ENCODE results near the gene GPR18. TPM values are rescaled to one million over a fixed set of nuclear protein-coding genes. Genes with fewer than 3 reads are reported as not detected.

The GPR18 gene
- total RNA-seq, 1 experiment from 2014 or later, result not detected

GRCh38 chr13:99278200-99278599, 20.0 kb upstream of the GPR18 start:
- Histone ChIP-seq H3K4me3 (ENCODE audit: low read depth, low read length, poor library complexity, severe bottlenecking) (no peak overlapping the region), H3K27me3 (replicated peaks; ENCODE audit: insufficient read depth, low read depth, low read length, poor library complexity) (no peaks in the 10 kb centered on the region), H3K4me1 (ENCODE audit: insufficient read depth, low read length, poor library complexity, severe bottlenecking) (no peaks in the 10 kb centered on the region), H3K36me3 (ENCODE audit: insufficient read depth, low read length, poor library complexity, severe bottlenecking) (no peaks in the 10 kb centered on the region), H3K9me3 (ENCODE audit: low read depth, low read length, poor library complexity, severe bottlenecking) (no peaks in the 10 kb centered on the region), H3K27ac (ENCODE audit: low read depth, low read length, poor library complexity, severe bottlenecking) (no peak overlapping the region)
- no peak for TF ChIP-seq EZH2 (IDR thresholded peaks at IDR 0.05; ENCODE audit: borderline replicate concordance, low read depth, low read length, poor library complexity, severe bottlenecking)
- TF ChIP-seq CTCF (conservative IDR thresholded peaks at IDR 0.05; ENCODE audit: low read depth, low read length), result no peak
- POLR2A ChIA-PET (ENCODE audit: low non-redundant PET), result no interaction called here
- intact Hi-C loops (cut with micrococcal nuclease; ENCODE audit: unreplicated experiment), result no loop called here
- DNase-seq (ENCODE audit: low spot score), result no peak
- CTCF ChIA-PET, result no interaction called here
- no TSS peak for BruUV-seq (replicated peaks)

- TF ChIP-seq CTCF (conservative IDR thresholded peaks at IDR 0.05; ENCODE audit: low read depth, low read length) (no peak), EZH2 (IDR thresholded peaks at IDR 0.05; ENCODE audit: borderline replicate concordance, low read depth, low read length, poor library complexity, severe bottlenecking) (no peak)
- H3K36me3 ChIP-seq (ENCODE audit: insufficient read depth, low read length, poor library complexity, severe bottlenecking), result no peaks in the 10 kb centered on the region
- H3K4me3 ChIP-seq (ENCODE audit: low read depth, low read length, poor library complexity, severe bottlenecking), result no peak overlapping the region
- no peak overlapping the region for H3K27ac ChIP-seq (ENCODE audit: low read depth, low read length, poor library complexity, severe bottlenecking)
- no TSS peak for BruUV-seq (replicated peaks)
- ChIA-PET POLR2A (ENCODE audit: low non-redundant PET) (no interaction called here), CTCF (no interaction called here)
- no peaks in the 10 kb centered on the region for H3K9me3 ChIP-seq (ENCODE audit: low read depth, low read length, poor library complexity, severe bottlenecking)
- DNase-seq (ENCODE audit: low spot score), result no peak
- intact Hi-C loops (cut with micrococcal nuclease; ENCODE audit: unreplicated experiment), result no loop called here
- H3K4me1 ChIP-seq (ENCODE audit: insufficient read depth, low read length, poor library complexity, severe bottlenecking), result no peaks in the 10 kb centered on the region
- H3K27me3 ChIP-seq (replicated peaks; ENCODE audit: insufficient read depth, low read depth, low read length, poor library complexity), result no peaks in the 10 kb centered on the region
Measured at GRCh38 chr13:99277629-99278028, 19.4 kb upstream of the GPR18 start.

- ChIA-PET CTCF (interaction anchor here (0.5 to 0.7 kb wide), 2 partner anchors 11 to 96 kb away, joined by 3 read pairs; no protein-coding TSS in a partner anchor), POLR2A (ENCODE audit: low non-redundant PET) (no interaction called here)
- Histone ChIP-seq H3K4me3 (ENCODE audit: low read depth, low read length, poor library complexity, severe bottlenecking) (no peak overlapping the region), H3K27ac (ENCODE audit: low read depth, low read length, poor library complexity, severe bottlenecking) (no peak overlapping the region), H3K9me3 (ENCODE audit: low read depth, low read length, poor library complexity, severe bottlenecking) (no peaks in the 10 kb centered on the region), H3K36me3 (ENCODE audit: insufficient read depth, low read length, poor library complexity, severe bottlenecking) (no peaks in the 10 kb centered on the region), H3K27me3 (replicated peaks; ENCODE audit: insufficient read depth, low read depth, low read length, poor library complexity) (no peaks in the 10 kb centered on the region), H3K4me1 (ENCODE audit: insufficient read depth, low read length, poor library complexity, severe bottlenecking) (no peaks in the 10 kb centered on the region)
- DNase-seq (ENCODE audit: low spot score), result no peak
- no peak for TF ChIP-seq EZH2 (IDR thresholded peaks at IDR 0.05; ENCODE audit: borderline replicate concordance, low read depth, low read length, poor library complexity, severe bottlenecking)
- no peak for TF ChIP-seq CTCF (conservative IDR thresholded peaks at IDR 0.05; ENCODE audit: low read depth, low read length)
- BruUV-seq (replicated peaks), result no TSS peak
- intact Hi-C loops (cut with micrococcal nuclease; ENCODE audit: unreplicated experiment), result no loop called here
Measured at GRCh38 chr13:99276706-99277105, 18.5 kb upstream of the GPR18 start.
